Measurements from ENCODE around the gene ZNF549. TPM values are rescaled to one million over a fixed set of nuclear protein-coding genes. Genes with fewer than 3 reads are reported as not detected.

ZNF549 gene
- total and polyA plus RNA-seq, 2 donors (not counting 3 experiments of a cell fraction or from before 2014, with no cell fraction given): 1.4 to 3.5 TPM

GRCh38 chr19:57557659-57558058 lies 30.5 kb downstream of the ZNF549 start:
- no peak for DNase-seq (ENCODE audit: low read depth, low spot score)
- no peak overlapping the region for H3K9ac ChIP-seq (replicated peaks; ENCODE audit: extremely low read depth, insufficient read depth, low read length)
- H3K4me3 ChIP-seq (replicated peaks in 1 of 3; ENCODE audit: insufficient read depth in 1 of 3, low read depth in 1 of 3, low read length in 3 of 3): no peak overlapping the region
- no peaks in the 10 kb centered on the region for H4K20me1 ChIP-seq (replicated peaks; ENCODE audit: control insufficient read depth, extremely low read depth, insufficient read depth, low read length)
- ChIA-PET CTCF (no interaction called here), POLR2A (no interaction called here)
- H3K4me2 ChIP-seq (ENCODE audit: insufficient read depth, low read length): no peak overlapping the region
- H3K27ac ChIP-seq (ENCODE audit: insufficient read depth, low read depth, low read length): no peak overlapping the region
- no peaks in the 10 kb centered on the region for H3K9me3 ChIP-seq (replicated peaks; ENCODE audit: control insufficient read depth, insufficient read depth, low read length)
- peaks cover 0 to 18% of the 10 kb centered on the region in 2 experiments for H3K36me3 ChIP-seq (ENCODE audit: control insufficient read depth in 2 of 2, extremely low read depth in 1 of 2, insufficient read depth in 2 of 2, low read length in 2 of 2)
- TF ChIP-seq POLR2A (IDR thresholded peaks at IDR 0.05; ENCODE audit: low read depth, low read length): no peak
- no peak for TF ChIP-seq FOS (IDR thresholded peaks at IDR 0.05; ENCODE audit: borderline replicate concordance, insufficient read depth, low read length)
- TF ChIP-seq MAX (IDR thresholded peaks at IDR 0.05; ENCODE audit: insufficient read depth, insufficient read length): no peak
- no peak for TF ChIP-seq EZH2 (IDR thresholded peaks at IDR 0.05; ENCODE audit: borderline replicate concordance, low read depth, low read length, severe bottlenecking)
- no peak for TF ChIP-seq MYC (IDR thresholded peaks at IDR 0.05; ENCODE audit: low read depth, low read length)
- TF ChIP-seq JUN (IDR thresholded peaks at IDR 0.05; ENCODE audit: borderline replicate concordance, insufficient read depth, insufficient read length, low read depth): no peak
- no peaks in the 10 kb centered on the region for H3K27me3 ChIP-seq (ENCODE audit: control insufficient read depth in 2 of 2, insufficient read depth in 2 of 2, low read length in 2 of 2)
- FAIRE-seq: no peak
- dilution Hi-C loops (cut with MboI; ENCODE audit: extremely low pct_ligation_motif_present, low sequenced_read_pairs) (no loop called here), intact Hi-C loops (cut with micrococcal nuclease) (no loop called here)
- H3K4me1 ChIP-seq (ENCODE audit: control insufficient read depth, extremely low read depth, insufficient read depth, low read length): peaks cover 11% of the 10 kb centered on the region
- no peaks in the 10 kb centered on the region for H3K9me1 ChIP-seq (replicated peaks; ENCODE audit: control insufficient read depth, extremely low read depth, insufficient read depth, low read length)
- no TSS peak for BruUV-seq (replicated peaks)
- H3K79me2 ChIP-seq (ENCODE audit: control insufficient read depth, insufficient read depth, low read length): no peaks in the 10 kb centered on the region
- no peak overlapping the region for H2AFZ ChIP-seq (ENCODE audit: low read depth, low read length)

- H3K4me2 ChIP-seq (ENCODE audit: insufficient read depth, low read length): peak overlapping the region; percentile 69
- H3K9ac ChIP-seq (replicated peaks; ENCODE audit: extremely low read depth, insufficient read depth, low read length): no peak overlapping the region
- H4K20me1 ChIP-seq (replicated peaks; ENCODE audit: control insufficient read depth, extremely low read depth, insufficient read depth, low read length): no peaks in the 10 kb centered on the region
- intact Hi-C loops (cut with micrococcal nuclease): no loop called here
- TF ChIP-seq MAX (IDR thresholded peaks at IDR 0.05; ENCODE audit: insufficient read depth, insufficient read length): no peak
- no peak for TF ChIP-seq MYC (IDR thresholded peaks at IDR 0.05; ENCODE audit: low read depth, low read length)
- no peak for TF ChIP-seq POLR2AphosphoS5 (IDR thresholded peaks at IDR 0.05; ENCODE audit: insufficient read depth, low read depth, low read length)
- TF ChIP-seq FOS (IDR thresholded peaks at IDR 0.05; ENCODE audit: borderline replicate concordance, insufficient read depth, low read length): no peak
- TF ChIP-seq POLR2A (IDR thresholded peaks at IDR 0.05; ENCODE audit: low read depth, low read length): no peak
- no peak for TF ChIP-seq GATA2 (IDR thresholded peaks at IDR 0.05; ENCODE audit: insufficient read depth, insufficient read length, low read depth, low read length)
- no peak for TF ChIP-seq EZH2 (IDR thresholded peaks at IDR 0.05; ENCODE audit: borderline replicate concordance, low read depth, low read length, severe bottlenecking)
- TF ChIP-seq, protein P1, sequence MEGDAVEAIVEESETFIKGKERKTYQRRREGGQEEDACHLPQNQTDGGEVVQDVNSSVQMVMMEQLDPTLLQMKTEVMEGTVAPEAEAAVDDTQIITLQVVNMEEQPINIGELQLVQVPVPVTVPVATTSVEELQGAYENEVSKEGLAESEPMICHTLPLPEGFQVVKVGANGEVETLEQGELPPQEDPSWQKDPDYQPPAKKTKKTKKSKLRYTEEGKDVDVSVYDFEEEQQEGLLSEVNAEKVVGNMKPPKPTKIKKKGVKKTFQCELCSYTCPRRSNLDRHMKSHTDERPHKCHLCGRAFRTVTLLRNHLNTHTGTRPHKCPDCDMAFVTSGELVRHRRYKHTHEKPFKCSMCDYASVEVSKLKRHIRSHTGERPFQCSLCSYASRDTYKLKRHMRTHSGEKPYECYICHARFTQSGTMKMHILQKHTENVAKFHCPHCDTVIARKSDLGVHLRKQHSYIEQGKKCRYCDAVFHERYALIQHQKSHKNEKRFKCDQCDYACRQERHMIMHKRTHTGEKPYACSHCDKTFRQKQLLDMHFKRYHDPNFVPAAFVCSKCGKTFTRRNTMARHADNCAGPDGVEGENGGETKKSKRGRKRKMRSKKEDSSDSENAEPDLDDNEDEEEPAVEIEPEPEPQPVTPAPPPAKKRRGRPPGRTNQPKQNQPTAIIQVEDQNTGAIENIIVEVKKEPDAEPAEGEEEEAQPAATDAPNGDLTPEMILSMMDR (IDR thresholded peaks at IDR 0.05; ENCODE audit: extremely low read depth in 1 of 2, insufficient read depth in 1 of 2, low read depth in 1 of 2, low read length in 2 of 2): no peak
- TF ChIP-seq JUN (IDR thresholded peaks at IDR 0.05; ENCODE audit: borderline replicate concordance, insufficient read depth, insufficient read length, low read depth): no peak
- no peaks in the 10 kb centered on the region for H3K27me3 ChIP-seq (ENCODE audit: control insufficient read depth in 2 of 2, insufficient read depth in 2 of 2, low read length in 2 of 2)
- FAIRE-seq: no peak
- no peaks in the 10 kb centered on the region for H3K79me2 ChIP-seq (ENCODE audit: control insufficient read depth, insufficient read depth, low read length)
- no peak overlapping the region for H3K27ac ChIP-seq (ENCODE audit: insufficient read depth, low read depth, low read length)
- H3K9me3 ChIP-seq (replicated peaks; ENCODE audit: control insufficient read depth, insufficient read depth, low read length): no peaks in the 10 kb centered on the region
- peak overlapping the region in 2 of 3 experiments; percentile 67 to 79 for H3K4me3 ChIP-seq (replicated peaks in 1 of 3; ENCODE audit: insufficient read depth in 1 of 3, low read depth in 1 of 3, low read length in 3 of 3)
- dilution Hi-C loops (cut with MboI; ENCODE audit: extremely low pct_ligation_motif_present, low sequenced_read_pairs): no loop called here
- H3K9me1 ChIP-seq (replicated peaks; ENCODE audit: control insufficient read depth, extremely low read depth, insufficient read depth, low read length): no peaks in the 10 kb centered on the region
- peaks cover 0 to 14% of the 10 kb centered on the region in 2 experiments for H3K36me3 ChIP-seq (ENCODE audit: control insufficient read depth in 2 of 2, extremely low read depth in 1 of 2, insufficient read depth in 2 of 2, low read length in 2 of 2)
- ChIA-PET CTCF (no interaction called here), POLR2A (interaction anchor here (0.6 kb wide), 1 partner anchor 625 kb away, joined by 3 read pairs; no protein-coding TSS in a partner anchor)
- no TSS peak for BruUV-seq (replicated peaks)
- no peak overlapping the region for H2AFZ ChIP-seq (ENCODE audit: low read depth, low read length)
- no peak for DNase-seq (ENCODE audit: low read depth, low spot score)
- H3K4me1 ChIP-seq (ENCODE audit: control insufficient read depth, extremely low read depth, insufficient read depth, low read length): peaks cover 11% of the 10 kb centered on the region
Observed at GRCh38 chr19:57558525-57558924, 31.4 kb downstream of the ZNF549 start.
